ENCODE data around the gene TAB3.

- no peak for TF ChIP-seq CTCF (IDR thresholded peaks at IDR 0.05; ENCODE audit: low read length)
- TF ChIP-seq EZH2 (optimal IDR thresholded peaks at IDR 0.05; ENCODE audit: low read depth, low read length): no peak
These were observed 49.2 kb upstream of the TAB3 start for GRCh38 chrX:30938295-30938694.
